ENCODE measurements around the gene WIPF2.

Gene WIPF2

GRCh38 chr17:40171750-40172149 lies 47.4 kb upstream of the WIPF2 start (continued):
- TF ChIP-seq ZNF280D (tag by site-specific recombination; IDR thresholded peaks at IDR 0.05), result no peak
- TF ChIP-seq ZNF600 (tag by site-specific recombination; IDR thresholded peaks at IDR 0.05), result no peak

GRCh38 chr17:40173091-40173777 lies 45.9 kb upstream of the WIPF2 start:
- CTCF ChIA-PET, result interaction anchor here (0.5 to 4.9 kb wide), 10 partner anchors 12 to 1308 kb away, joined by 3 to 40 read pairs (median 3); no protein-coding TSS in a partner anchor
- H3K36me3 ChIP-seq (ENCODE audit: control insufficient read depth in 2 of 2, insufficient read depth in 1 of 2, low read length in 2 of 2), result peaks cover 60 to 79% of the 10 kb centered on the region in 2 experiments

GRCh38 chr17:40173778-40174135 lies 45.3 kb upstream of the WIPF2 start:
- Histone ChIP-seq H3K4me1 (ENCODE audit: control insufficient read depth, insufficient read depth, low read length) (0 out of 2 replicates have a peak, but pooled peaks cover 2% of the 10 kb centered on the region), H3K4me3 (ENCODE audit: low read depth, low read length) (no peak overlapping the region), H3K9me3 (ENCODE audit: control insufficient read depth, insufficient read depth, low read depth, low read length) (no peaks in the 10 kb centered on the region), H3K27ac (ENCODE audit: extremely low read depth, low read depth, low read length) (no peak overlapping the region), H3K36me3 (ENCODE audit: control insufficient read depth in 2 of 2, insufficient read depth in 1 of 2, low read length in 2 of 2) (peaks cover 55 to 74% of the 10 kb centered on the region in 2 experiments)
- TF ChIP-seq BCL11B (tag by site-specific recombination; IDR thresholded peaks at IDR 0.05; ENCODE audit: low read depth) (no peak), KLF7 (tag by site-specific recombination; IDR thresholded peaks at IDR 0.05; ENCODE audit: borderline replicate concordance) (no peak), HOXC10 (CRISPR knock-in tag; IDR thresholded peaks at IDR 0.05) (no peak), ZSCAN16 (tag by site-specific recombination; IDR thresholded peaks at IDR 0.05) (no peak), IKZF3 (tag by site-specific recombination; IDR thresholded peaks at IDR 0.05) (no peak), ZNF362 (tag by site-specific recombination; IDR thresholded peaks at IDR 0.05) (peak; percentile 8; the same call in 1 of the 2 replicates), PATZ1 (tag by site-specific recombination; IDR thresholded peaks at IDR 0.05) (no peak), KLF1 (tag by site-specific recombination; IDR thresholded peaks at IDR 0.05) (peak; percentile 69), SCRT1 (tag by site-specific recombination; IDR thresholded peaks at IDR 0.05; ENCODE audit: borderline replicate concordance) (no peak), MEIS1 (CRISPR knock-in tag; IDR thresholded peaks at IDR 0.05; ENCODE audit: borderline replicate concordance) (no peak), GFI1B (tag by site-specific recombination; IDR thresholded peaks at IDR 0.05) (no peak), MYNN (tag by site-specific recombination; IDR thresholded peaks at IDR 0.05; ENCODE audit: borderline replicate concordance) (no peak), ZNF426 (tag by site-specific recombination; IDR thresholded peaks at IDR 0.05) (no peak), FEZF1 (tag by site-specific recombination; IDR thresholded peaks at IDR 0.05) (no peak), ZNF449 (tag by site-specific recombination; IDR thresholded peaks at IDR 0.05) (0 out of 2 replicates have a peak, but pooled peaks have one; percentile 39)
- CTCF ChIA-PET, result interaction anchor here (0.5 to 4.9 kb wide), 8 partner anchors 11 to 1309 kb away, joined by 3 to 40 read pairs (median 3); no protein-coding TSS in a partner anchor
- POLR2A ChIA-PET, result interaction anchor here (0.7 to 2.4 kb wide), 3 partner anchors 34 to 179 kb away, joined by 4 to 10 read pairs (median 8); partner anchors contain the start of gene CASC3

More at GRCh38 chr17:40173091-40173777, 45.9 kb upstream of the WIPF2 start:
- Histone ChIP-seq H3K27ac (ENCODE audit: extremely low read depth, low read depth, low read length) (no peak overlapping the region), H3K4me1 (ENCODE audit: control insufficient read depth, insufficient read depth, low read length) (0 out of 2 replicates have a peak, but pooled peaks cover 2% of the 10 kb centered on the region), H3K4me3 (ENCODE audit: low read depth, low read length) (no peak overlapping the region), H3K9me3 (ENCODE audit: control insufficient read depth, insufficient read depth, low read depth, low read length) (no peaks in the 10 kb centered on the region)
- TF ChIP-seq PBX3 (CRISPR knock-in tag; IDR thresholded peaks at IDR 0.05) (no peak), ZNF362 (tag by site-specific recombination; IDR thresholded peaks at IDR 0.05) (peak; percentile 52; the same call in 1 of the 2 replicates)
- POLR2A ChIA-PET, result interaction anchor here (0.7 to 2.4 kb wide), 4 partner anchors 12 to 179 kb away, joined by 4 to 10 read pairs (median 6); partner anchors contain the start of gene CASC3
